CD4-positive, CD25-positive, alpha-beta regulatory T cell (primary cell): Measurements from ENCODE around the gene SEC31A. TPM values are rescaled to one million over a fixed set of nuclear protein-coding genes. Genes with fewer than 3 reads are reported as not detected.

Experiments used
- ATAC-seq, 2 donors: fragments of 150-1000 bp; cut with Tn5 transposase; one replicate each; pipeline ENCODE4 v1.10.0; 2021; ENCODE audit warnings: low read depth in 2 of 2, moderate number of reproducible peaks in 2 of 2, moderate library complexity in 1 of 2
- DNase-seq, 3 donors: peaks; one replicate each; pipeline versions ENCODE4 v3.0.0 to v3.0.0-alpha.2; 2012 to 2022; ENCODE audit warnings: mixed read lengths in 1 of 3
- H3K27ac ChIP-seq: one replicate; pipeline ENCODE4 v1.7.0; 2013; ENCODE audit warnings: mild to moderate bottlenecking, low read length; ENCODE audit not compliant: insufficient read depth, poor library complexity, severe bottlenecking
- H3K27me3 ChIP-seq: one replicate; pipeline ENCODE4 v1.7.0; 2013; ENCODE audit warnings: low read length; ENCODE audit not compliant: control insufficient read depth, insufficient read depth
- H3K36me3 ChIP-seq: one replicate; pipeline ENCODE4 v1.7.0; 2013; ENCODE audit warnings: mild to moderate bottlenecking, low read length, moderate library complexity; ENCODE audit not compliant: control insufficient read depth, insufficient read depth
- H3K4me1 ChIP-seq: 2 replicates; pipeline ENCODE4 v1.7.0; 2013; ENCODE audit warnings: mild to moderate bottlenecking, low read length; ENCODE audit not compliant: insufficient read depth, control insufficient read depth, poor library complexity, severe bottlenecking
- H3K4me3 ChIP-seq: one replicate; pipeline ENCODE4 v1.7.0; 2013; ENCODE audit warnings: low read depth, mild to moderate bottlenecking, low read length, moderate library complexity
- H3K9me3 ChIP-seq, 2 experiments: 1 replicate in 1 of 2; 2 replicates in 1 of 2; pipeline ENCODE4 v1.7.0; 2013; ENCODE audit warnings: low read length in 2 of 2, mild to moderate bottlenecking in 1 of 2, moderate library complexity in 1 of 2; ENCODE audit not compliant: control insufficient read depth in 2 of 2
- H3K27ac Mint-ChIP-seq, 3 donors: one replicate each; pipeline ENCODE4 v1.8.0; 2020 to 2022; ENCODE audit warnings: mild to moderate bottlenecking in 3 of 3, mixed read lengths in 3 of 3, moderate library complexity in 2 of 3
- H3K27me3 Mint-ChIP-seq: one replicate; pipeline ENCODE4 v1.8.0; 2022; ENCODE audit warnings: mild to moderate bottlenecking, mixed read lengths
- H3K36me3 Mint-ChIP-seq: one replicate; pipeline ENCODE4 v1.8.0; 2020; ENCODE audit warnings: mixed read lengths
- H3K4me1 Mint-ChIP-seq, 4 donors: one replicate each; pipeline ENCODE4 v1.8.0; 2020 to 2022; ENCODE audit warnings: mixed read lengths in 4 of 4, mild to moderate bottlenecking in 1 of 4
- H3K4me3 Mint-ChIP-seq, 4 donors: one replicate each; pipeline ENCODE4 v1.8.0; 2020 to 2022; ENCODE audit warnings: mild to moderate bottlenecking in 4 of 4, mixed read lengths in 4 of 4, moderate library complexity in 3 of 4
- H3K9me3 Mint-ChIP-seq, 7 donors: one replicate each; pipeline ENCODE4 v1.8.0; 2020 to 2022; ENCODE audit warnings: mixed read lengths in 7 of 7, mild to moderate bottlenecking in 3 of 7, moderate library complexity in 2 of 7
- polyA plus RNA-seq, 4 donors: library from polyadenylated mRNA; unstranded; fragments of 300-500 nt; fragmentation: Illumina TruSeq; gene quantifications; one replicate each; pipeline ENCODE4 v1.2.3, GENCODE V29; 2021
- total RNA-seq: library from RNA; stranded (reverse); gene quantifications from one replicate; pipeline ENCODE4 v1.2.3, GENCODE V29; 2022

The SEC31A gene
- total and polyA plus RNA-seq, 5 donors from 2014 or later = 101 to 130 (median 120) TPM

- H3K4me3 Mint-ChIP-seq = no peak overlapping the region
- H3K27ac ChIP-seq = no peak overlapping the region
- DNase-seq (no peak), ATAC-seq (no peak)
- no peaks in the 10 kb centered on the region for H3K36me3 ChIP-seq
- H3K4me3 ChIP-seq = no peak overlapping the region
- H3K36me3 Mint-ChIP-seq = peaks cover 2% of the 10 kb centered on the region
- H3K9me3 Mint-ChIP-seq = peaks cover 0 to 2% (median 0%) of the 10 kb centered on the region in 7 donors
- no peaks in the 10 kb centered on the region for H3K4me1 ChIP-seq
- H3K27me3 Mint-ChIP-seq = no peaks in the 10 kb centered on the region
- peaks cover 3% of the 10 kb centered on the region for H3K27me3 ChIP-seq
- no peak overlapping the region for H3K27ac Mint-ChIP-seq
- no peaks in the 10 kb centered on the region for H3K9me3 ChIP-seq
- H3K4me1 Mint-ChIP-seq = peaks cover 0 to 11% (median 5%) of the 10 kb centered on the region in 4 donors
Observed at GRCh38 chr4:82810176-82810575, 80.8 kb downstream of the SEC31A start.

GRCh38 chr4:82809619-82810018, 81.3 kb downstream of the SEC31A start:
- no peak for ATAC-seq
- no peak overlapping the region for H3K27ac Mint-ChIP-seq
- no peak for DNase-seq
- H3K36me3 ChIP-seq = no peaks in the 10 kb centered on the region
- peaks cover 0 to 2% (median 0%) of the 10 kb centered on the region in 7 donors for H3K9me3 Mint-ChIP-seq
- H3K4me1 Mint-ChIP-seq = peaks cover 0 to 11% (median 5%) of the 10 kb centered on the region in 4 donors
- H3K27ac ChIP-seq = no peak overlapping the region
- H3K36me3 Mint-ChIP-seq = no peaks in the 10 kb centered on the region
- H3K27me3 Mint-ChIP-seq = no peaks in the 10 kb centered on the region
- H3K27me3 ChIP-seq = peaks cover 5% of the 10 kb centered on the region
- no peak overlapping the region for H3K4me3 ChIP-seq
- H3K4me1 ChIP-seq = no peaks in the 10 kb centered on the region
- no peaks in the 10 kb centered on the region for H3K9me3 ChIP-seq
- no peak overlapping the region for H3K4me3 Mint-ChIP-seq

GRCh38 chr4:82803746-82804145, 87.2 kb downstream of the SEC31A start:
- H3K9me3 ChIP-seq = peaks cover 0 to 2% of the 10 kb centered on the region in 2 experiments
- H3K27ac ChIP-seq = no peak overlapping the region
- peaks cover 40% of the 10 kb centered on the region for H3K27me3 Mint-ChIP-seq

GRCh38 chr4:82802911-82803310, 88.0 kb downstream of the SEC31A start:
- Mint-ChIP-seq H3K9me3 (peaks cover 0 to 3% (median 0%) of the 10 kb centered on the region in 7 donors), H3K4me3 (no peak overlapping the region), H3K27ac (no peak overlapping the region), H3K27me3 (peaks cover 40% of the 10 kb centered on the region), H3K4me1 (peaks cover 0 to 8% (median 2%) of the 10 kb centered on the region in 4 donors), H3K36me3 (no peaks in the 10 kb centered on the region)
- H3K27me3 ChIP-seq = peaks cover 28% of the 10 kb centered on the region
- no peak overlapping the region for H3K27ac ChIP-seq
- H3K4me1 ChIP-seq = peaks cover 16% of the 10 kb centered on the region
- H3K4me3 ChIP-seq = no peak overlapping the region
- peaks cover 0 to 2% of the 10 kb centered on the region in 2 experiments for H3K9me3 ChIP-seq
- no peaks in the 10 kb centered on the region for H3K36me3 ChIP-seq
- ATAC-seq (no peak), DNase-seq (no peak)

More at GRCh38 chr4:82803746-82804145, 87.2 kb downstream of the SEC31A start:
- DNase-seq (no peak), ATAC-seq (no peak)
- Mint-ChIP-seq H3K4me3 (no peak overlapping the region), H3K27ac (no peak overlapping the region), H3K4me1 (peaks cover 0 to 7% (median 2%) of the 10 kb centered on the region in 4 donors), H3K9me3 (peaks cover 0 to 3% (median 0%) of the 10 kb centered on the region in 7 donors), H3K36me3 (no peaks in the 10 kb centered on the region)
- peaks cover 28% of the 10 kb centered on the region for H3K27me3 ChIP-seq
- no peak overlapping the region for H3K4me3 ChIP-seq
- H3K4me1 ChIP-seq = peaks cover 9% of the 10 kb centered on the region
- no peaks in the 10 kb centered on the region for H3K36me3 ChIP-seq

DNA sequence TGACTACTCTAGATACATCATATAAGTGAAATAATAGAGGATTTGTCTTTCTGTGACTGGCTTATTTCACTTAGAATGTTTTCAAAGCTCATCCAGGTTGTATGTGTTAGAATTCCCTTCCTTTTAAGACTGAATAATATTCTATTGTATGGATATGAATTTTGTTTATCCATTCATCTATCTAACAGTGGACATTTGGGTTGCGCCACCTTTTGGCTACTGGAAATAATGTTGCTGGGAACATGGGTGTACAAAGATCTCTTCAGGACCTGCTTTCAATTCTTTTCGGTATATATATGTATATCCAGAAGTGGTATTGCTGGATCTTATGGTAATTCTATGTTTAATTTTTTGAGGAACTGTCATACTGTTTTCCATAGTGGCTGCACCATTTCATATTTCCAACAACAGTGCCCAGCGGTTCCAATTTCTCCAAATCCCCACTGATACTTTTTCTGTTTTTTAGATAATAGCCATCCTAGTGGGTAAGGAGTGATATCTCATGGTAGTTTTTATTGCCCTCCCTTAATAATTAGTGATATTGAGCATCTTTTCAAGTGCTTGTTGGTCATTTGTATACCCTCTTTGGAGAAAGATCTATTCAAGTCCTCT, 88.9 kb downstream of the SEC31A start:
- H3K4me3 Mint-ChIP-seq = no peak overlapping the region
- Histone ChIP-seq H3K4me3 (no peak overlapping the region), H3K4me1 (peaks cover 21% of the 10 kb centered on the region), H3K9me3 (peaks cover 0 to 2% of the 10 kb centered on the region in 2 experiments), H3K27me3 (peaks cover 28% of the 10 kb centered on the region), H3K36me3 (no peaks in the 10 kb centered on the region), H3K27ac (no peak overlapping the region)
- ATAC-seq (no peak), DNase-seq (no peak)
- peaks cover 0 to 15% (median 2%) of the 10 kb centered on the region in 4 donors for H3K4me1 Mint-ChIP-seq
- peaks cover 46% of the 10 kb centered on the region for H3K27me3 Mint-ChIP-seq
- no peak overlapping the region for H3K27ac Mint-ChIP-seq
- H3K36me3 Mint-ChIP-seq = no peaks in the 10 kb centered on the region
- H3K9me3 Mint-ChIP-seq = peaks cover 0 to 3% (median 0%) of the 10 kb centered on the region in 7 donors

GRCh38 chr4:82799006-82799881, 91.7 kb downstream of the SEC31A start:
- H3K9me3 Mint-ChIP-seq = peaks cover 0 to 4% (median 0%) of the 10 kb centered on the region in 7 donors
- peak overlapping the region; percentile 63 to 81 (median 76) for H3K4me3 Mint-ChIP-seq
- H3K27me3 Mint-ChIP-seq = peaks cover 59% of the 10 kb centered on the region
- no peaks in the 10 kb centered on the region for H3K36me3 Mint-ChIP-seq
- Histone ChIP-seq H3K27ac (no peak overlapping the region), H3K9me3 (peaks cover 0 to 2% of the 10 kb centered on the region in 2 experiments), H3K27me3 (peaks cover 30% of the 10 kb centered on the region), H3K4me1 (peaks cover 21% of the 10 kb centered on the region), H3K4me3 (peak overlapping the region; percentile 31), H3K36me3 (no peaks in the 10 kb centered on the region)
- H3K27ac Mint-ChIP-seq = no peak overlapping the region
- ATAC-seq = no peak
- peak in 1 of 3 donors; percentile 6 for DNase-seq
- peaks cover 0 to 20% (median 2%) of the 10 kb centered on the region in 4 donors for H3K4me1 Mint-ChIP-seq

- DNase-seq = peak in 1 of 3 donors; percentile 58
- Histone ChIP-seq H3K9me3 (peaks cover 0 to 2% of the 10 kb centered on the region in 2 experiments), H3K27ac (no peak within 1 kb of the TSS), H3K27me3 (peaks cover 26% of the 10 kb centered on the region), H3K4me3 (peak within 1 kb of the TSS; percentile 31), H3K36me3 (no peaks in the 10 kb centered on the region), H3K4me1 (peaks cover 21% of the 10 kb centered on the region)
- peak; percentile 28 to 55 for ATAC-seq
- peaks cover 0 to 20% (median 2%) of the 10 kb centered on the region in 4 donors for H3K4me1 Mint-ChIP-seq
- H3K36me3 Mint-ChIP-seq = no peaks in the 10 kb centered on the region
- peaks cover 0 to 4% (median 0%) of the 10 kb centered on the region in 7 donors for H3K9me3 Mint-ChIP-seq
- H3K27ac Mint-ChIP-seq = no peak within 1 kb of the TSS
- H3K4me3 Mint-ChIP-seq = peak within 1 kb of the TSS; percentile 63 to 85 (median 78)
- peaks cover 64% of the 10 kb centered on the region for H3K27me3 Mint-ChIP-seq
Observed at GRCh38 chr4:82798168-82799005, 92.6 kb downstream of the SEC31A start, which contains the start of gene SCD5. TSS of gene SCD5 (minus strand) at chr4:82798796. CDS start at chr4:82798537, 259 bp downstream.
